HCT116 (cell line): ENCODE data around the gene ZNF658. TPM values are rescaled to one million over a fixed set of nuclear protein-coding genes. Genes with fewer than 3 reads are reported as not detected.
"Not testable (repeated sequence)": the region's sequence is repeated elsewhere in the genome, so short reads cannot be mapped to it uniquely, and the experiment has no call there.

Source experiments
- ATAC-seq: fragments of 200-7000 bp; cut with Tn5 transposase; 2 replicates; pipeline ENCODE4 v1.9.1; 2020; ENCODE audit warnings: mild to moderate bottlenecking, moderate library complexity
- BruUV-seq: library from RNA; stranded (reverse); fragments of 400-500 nt; replicated peaks from 2 replicates; lab custom pipeline; 2021; lab: Mats Ljungman, UMichigan
- CTCF ChIA-PET: fragments of 300-600 bp; sonication (Branson Sonifier 250); formaldehyde crosslinking; loops from one replicate; lab custom pipeline; 2021; ENCODE audit warnings: antibody characterized with exemption; lab: Charles Lee
- POLR2A ChIA-PET: fragments of 300-600, 350-600 bp; sonication (Branson Sonifier 250); formaldehyde crosslinking; loops from one replicate; lab custom pipeline; 2021; ENCODE audit warnings: antibody characterized with exemption; lab: Charles Lee
- RAD21 ChIA-PET, 2 experiments: fragments of 300-600 bp; sonication (Branson Sonifier 250); formaldehyde crosslinking; loops; one replicate each; lab custom pipeline; 2023; ENCODE audit warnings: low total read pairs in 2 of 2; ENCODE audit not compliant: uncharacterized antibody in 2 of 2, unreplicated experiment in 2 of 2, low non-redundant PET in 1 of 2; lab: Charles Lee
- DNase-seq: peaks from one replicate; pipeline ENCODE4 v3.0.0-alpha.2; 2010; ENCODE audit warnings: low read depth, low spot score
- H2AFZ ChIP-seq: fragments of 200-600 bp; shearing (Covaris generic), sonication (generic); 2 replicates; pipeline ENCODE4 v1.6.1; 2017; ENCODE audit warnings: low read depth, mixed run types, mixed read lengths, antibody characterized with exemption, low read length; ENCODE audit not compliant: poor library complexity, severe bottlenecking
- H3K27ac ChIP-seq: 2 replicates; pipeline ENCODE4 v1.5.1; 2012; ENCODE audit warnings: low read depth, low read length
- H3K27me3 ChIP-seq: fragments of 200-600 bp; sonication (generic); 2 replicates; pipeline ENCODE4 v1.6.1; 2016; ENCODE audit warnings: mixed run types, low read length, mixed read lengths; ENCODE audit not compliant: insufficient read depth
- H3K36me3 ChIP-seq, 2 experiments: fragments of 200-500 bp in 1 of 2; fragments of 200-600 bp in 1 of 2; sonication (Bioruptor generic) in 1 of 2; sonication (generic) in 1 of 2; 2 replicates each; pipeline versions ENCODE4 v1.5.1 to v1.6.1; 2014 to 2016; ENCODE audit warnings: low read length in 2 of 2, inconsistent platforms in 1 of 2, mixed read lengths in 1 of 2, mixed run types in 1 of 2; ENCODE audit not compliant: insufficient read depth in 2 of 2, control insufficient read depth in 1 of 2
- H3K4me1 ChIP-seq, 2 experiments: fragments of 200-600 bp in 1 of 2; sonication (generic) in 1 of 2; 2 replicates each; pipeline versions ENCODE4 v1.5.1 to v1.6.1; 2012 to 2017; ENCODE audit warnings: low read length in 2 of 2, inconsistent platforms in 1 of 2, mild to moderate bottlenecking in 1 of 2, mixed read lengths in 1 of 2, mixed run types in 1 of 2, moderate library complexity in 1 of 2; ENCODE audit not compliant: insufficient read depth in 2 of 2, control insufficient read depth in 1 of 2
- H3K4me2 ChIP-seq: fragments of 200-600 bp; sonication (generic); 2 replicates; pipeline ENCODE4 v1.6.1; 2017; ENCODE audit warnings: mixed run types, low read length, mixed read lengths
- H3K4me3 ChIP-seq, 2 experiments: fragments of 200-600 bp in 1 of 2; sonication (generic) in 1 of 2; replicated peaks in 1 of 2; 2 replicates each; pipeline ENCODE4 v1.5.1; 2011 to 2016; ENCODE audit warnings: low read length in 2 of 2, control low read depth in 1 of 2, low read depth in 1 of 2, mild to moderate bottlenecking in 1 of 2, mixed read lengths in 1 of 2, mixed run types in 1 of 2
- H3K79me2 ChIP-seq: fragments of 200-600 bp; sonication (generic); 2 replicates; pipeline ENCODE4 v1.6.1; 2017; ENCODE audit warnings: mild to moderate bottlenecking, mixed run types, low read length, moderate library complexity, mixed read lengths; ENCODE audit not compliant: insufficient read depth
- H3K9ac ChIP-seq: fragments of 200-600 bp; sonication (generic); 2 replicates; pipeline ENCODE4 v1.6.1; 2016; ENCODE audit warnings: low read length, mixed read lengths
- H3K9me2 ChIP-seq: fragments of 200-600 bp; sonication (generic), shearing (Covaris generic); 2 replicates; pipeline ENCODE4 v1.6.1; 2017; ENCODE audit warnings: mixed run types, mild to moderate bottlenecking, moderate library complexity; ENCODE audit not compliant: insufficient read depth
- H3K9me3 ChIP-seq, 2 experiments: fragments of 200-500 bp in 1 of 2; fragments of 200-600 bp in 1 of 2; sonication (Bioruptor generic) in 1 of 2; sonication (generic) in 1 of 2; 2 replicates each; pipeline ENCODE4 v1.6.1; 2014 to 2017; ENCODE audit warnings: low read length in 2 of 2, mixed read lengths in 2 of 2, inconsistent platforms in 1 of 2, low read depth in 1 of 2, mild to moderate bottlenecking in 1 of 2, mixed run types in 1 of 2, moderate library complexity in 1 of 2; ENCODE audit not compliant: control insufficient read depth in 1 of 2, insufficient read depth in 1 of 2
- H4K20me1 ChIP-seq: fragments of 200-600 bp; sonication (generic), shearing (Covaris generic); 2 replicates; pipeline ENCODE4 v1.6.1; 2017; ENCODE audit warnings: mixed run types, mild to moderate bottlenecking, moderate library complexity; ENCODE audit not compliant: insufficient read depth
- intact Hi-C: fragments of 100-400 bp; cut with micrococcal nuclease; formaldehyde crosslinking; loops from 2 replicates; pipeline ENCODE4 v1.10.0; 2022
- total RNA-seq: library from RNA; stranded (reverse); gene quantifications from one replicate; pipeline ENCODE4 v1.2.1, GENCODE V29; 2021; ENCODE audit not compliant: unreplicated experiment

Gene ZNF658
- total RNA-seq, 1 experiment from 2014 or later, result 4.0 TPM

GRCh38 chr9:66936194-66936870 lies 35.8 kb downstream of the ZNF658 start:
- H3K4me1 ChIP-seq, H3K4me3 ChIP-seq, H3K9ac ChIP-seq, H3K36me3 ChIP-seq, H3K9me2 ChIP-seq, H3K27me3 ChIP-seq, DNase-seq, H3K9me3 ChIP-seq, RAD21 ChIA-PET, H3K79me2 ChIP-seq, H3K4me2 ChIP-seq, CTCF ChIA-PET, H2AFZ ChIP-seq, POLR2A ChIA-PET, ATAC-seq, H4K20me1 ChIP-seq, intact Hi-C loops, BruUV-seq, H3K27ac ChIP-seq: not testable (repeated sequence)

DNA sequence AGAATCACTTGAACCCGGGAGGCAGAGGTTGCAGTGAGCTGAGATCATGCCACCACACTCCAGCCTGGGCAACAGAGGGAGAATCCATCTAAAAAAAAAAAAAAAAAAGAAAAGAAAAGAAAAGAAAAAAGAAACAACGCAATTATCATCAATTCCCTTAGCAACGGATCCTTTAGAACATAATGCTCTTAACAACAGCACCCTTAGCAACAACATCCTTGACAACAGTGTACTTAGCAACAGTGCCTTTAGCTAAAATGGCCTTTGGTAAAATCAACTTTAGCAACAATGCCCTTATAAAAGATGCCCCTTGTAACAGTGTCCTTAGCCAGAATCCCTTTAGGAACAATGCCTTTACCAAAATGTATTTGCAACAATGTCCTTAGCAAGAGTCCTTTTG lies 37.1 kb downstream of the ZNF658 start:
- H3K36me3 ChIP-seq, H3K4me3 ChIP-seq, H3K4me1 ChIP-seq, intact Hi-C loops, H3K27ac ChIP-seq, RAD21 ChIA-PET, H4K20me1 ChIP-seq, H3K79me2 ChIP-seq, DNase-seq, H3K27me3 ChIP-seq, H3K9ac ChIP-seq, H3K9me2 ChIP-seq, H3K9me3 ChIP-seq, CTCF ChIA-PET, BruUV-seq, H3K4me2 ChIP-seq, POLR2A ChIA-PET, H2AFZ ChIP-seq, ATAC-seq: not testable (repeated sequence)

- H2AFZ ChIP-seq, DNase-seq, BruUV-seq, H3K36me3 ChIP-seq, H3K79me2 ChIP-seq, H3K4me3 ChIP-seq, intact Hi-C loops, H3K4me2 ChIP-seq, ATAC-seq, H3K9me2 ChIP-seq, POLR2A ChIA-PET, H3K9me3 ChIP-seq, H3K27ac ChIP-seq, H3K27me3 ChIP-seq, CTCF ChIA-PET, H4K20me1 ChIP-seq, H3K4me1 ChIP-seq, RAD21 ChIA-PET, H3K9ac ChIP-seq: not testable (repeated sequence)
Measured at GRCh38 chr9:66938322-66938721, 37.8 kb downstream of the ZNF658 start.

- intact Hi-C loops, BruUV-seq, POLR2A ChIA-PET: not testable (repeated sequence)
Measured at GRCh38 chr9:66939878-66940830, 39.6 kb downstream of the ZNF658 start.

More at GRCh38 chr9:66939878-66940830, 39.6 kb downstream of the ZNF658 start:
- H2AFZ ChIP-seq, H3K9me3 ChIP-seq, RAD21 ChIA-PET, H3K4me1 ChIP-seq, DNase-seq, H4K20me1 ChIP-seq, H3K4me2 ChIP-seq, H3K36me3 ChIP-seq, H3K27ac ChIP-seq, H3K79me2 ChIP-seq, CTCF ChIA-PET, H3K27me3 ChIP-seq, H3K9me2 ChIP-seq, H3K9ac ChIP-seq, ATAC-seq, H3K4me3 ChIP-seq: not testable (repeated sequence)
